Sigmoid colon (tissue), 7 donors: ENCODE data around the gene PAX5. TPM values are rescaled to one million over a fixed set of nuclear protein-coding genes. Genes with fewer than 3 reads are reported as not detected.
"Not testable (repeated sequence)": the region's sequence is repeated elsewhere in the genome, so short reads cannot be mapped to it uniquely, and the experiment has no call there.

Experiments used
- DNase-seq: peaks from one replicate; pipeline ENCODE4 v3.0.0-alpha.2; 2019
- H3K27ac ChIP-seq, 4 donors: fragments of 200-600 bp; sonication (generic); one replicate each; pipeline ENCODE4 v1.5.1; 2016 to 2019; ENCODE audit warnings: mild to moderate bottlenecking in 1 of 4
- H3K27me3 ChIP-seq, 3 donors: fragments of 200-600 bp; sonication (generic); one replicate each; pipeline ENCODE4 v1.5.1; 2019; ENCODE audit warnings: mild to moderate bottlenecking in 1 of 3
- H3K36me3 ChIP-seq, 4 donors: fragments of 200-600 bp; sonication (generic); one replicate each; pipeline ENCODE4 v1.5.1; 2016 to 2019
- H3K4me1 ChIP-seq, 4 donors: fragments of 200-600 bp; sonication (generic); one replicate each; pipeline ENCODE4 v1.5.1; 2017 to 2019
- H3K4me3 ChIP-seq, 4 donors: fragments of 200-600 bp; sonication (generic); one replicate each; pipeline ENCODE4 v1.5.1; 2017 to 2019; ENCODE audit warnings: mild to moderate bottlenecking in 2 of 4, moderate library complexity in 1 of 4
- H3K9me3 ChIP-seq, 4 donors: fragments of 200-600 bp in 3 of 4; sonication (generic) in 3 of 4; one replicate each; pipeline versions ENCODE4 v1.5.1 to v1.6.1; 2013 to 2019
- EP300 ChIP-seq, 4 donors: sonication (generic); formaldehyde crosslinking; IDR thresholded peaks; one replicate each; pipeline ENCODE4 v1.6.1; 2017; ENCODE audit warnings: antibody characterized with exemption in 4 of 4
- POLR2A ChIP-seq, 2 donors: fragments of 450-650 bp; IDR thresholded peaks; one replicate each; pipeline ENCODE4 v1.6.1; 2016; ENCODE audit warnings: antibody characterized with exemption in 2 of 2, mild to moderate bottlenecking in 2 of 2, moderate library complexity in 2 of 2
- POLR2AphosphoS5 ChIP-seq, 4 donors: sonication (generic); formaldehyde crosslinking; IDR thresholded peaks; one replicate each; pipeline ENCODE4 v1.6.1; 2017; ENCODE audit warnings: antibody characterized with exemption in 4 of 4
- WGBS, 2 donors: extraction: QIAGEN DNeasy Blood & Tissue Kit; methylation state at CpG; one replicate each; pipeline ENCODE4 v1.1.7; 2013; 5-methylcytosine and 5-hydroxymethylcytosine counted together
- intact Hi-C: fragments of 100-400 bp; cut with DNase I; formaldehyde crosslinking; loops from one replicate; pipeline ENCODE4 v1.15.1; 2023
- polyA plus RNA-seq, 3 donors: library from polyadenylated mRNA; stranded (reverse); fragments of 200-250 nt; gene quantifications; one replicate each; pipeline ENCODE4 v1.2.3, GENCODE V29; 2013
- total RNA-seq, 4 donors: library from RNA; depleted of rRNA; stranded (reverse); fragments of >200 nt; gene quantifications; one replicate each; pipeline ENCODE4 v1.1.0, GENCODE V29; 2016
- TF ChIP-seq, protein P1 (sequence below), 4 experiments: fragments of 450-650 bp in 3 of 4; fragments of 200-600 bp in 1 of 4; IDR thresholded peaks; one replicate each; pipeline ENCODE4 v1.5.1; 2016 to 2019; ENCODE audit warnings: antibody characterized with exemption in 4 of 4, mild to moderate bottlenecking in 3 of 4, moderate library complexity in 2 of 4
- donor health status: healthy with polysubstance abuse.
- donor health status: Bipolar disorder and iron deficiency.
- donor health status: healthy.

PAX5 gene
- total and polyA plus RNA-seq, 7 donors, result under 0.01 to 20.1 (median 0.23) TPM; not detected in 4

DNA sequence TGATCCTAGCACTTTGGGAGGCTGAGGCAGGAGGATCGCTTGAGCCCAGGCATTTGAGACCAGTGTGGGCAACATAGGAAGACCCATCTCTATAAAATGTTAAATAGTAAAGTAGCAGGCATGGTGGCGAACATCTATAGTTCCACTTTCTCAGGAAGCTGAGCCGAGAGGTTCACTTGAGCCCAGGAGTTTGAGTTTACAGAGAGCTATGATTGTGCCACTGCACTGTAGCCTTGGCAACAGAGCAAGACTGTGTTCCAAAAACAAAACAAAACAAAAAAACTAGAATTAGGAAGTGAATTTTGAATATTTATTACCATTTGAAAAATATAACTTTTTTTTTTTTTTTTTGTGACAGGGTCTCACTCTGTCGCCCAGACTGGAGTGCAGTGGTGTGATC is 26.8 kb upstream of the PAX5 start:
- no peak for DNase-seq
- no peak overlapping the region for H3K27ac ChIP-seq
- intact Hi-C loops, result no loop called here
- H3K4me3 ChIP-seq, result no peak overlapping the region
- 83 to 87% methylated on average over 4 of the region's 4 CpGs for WGBS, 2 donors
- H3K27me3 ChIP-seq, result peaks cover 0 to 30% (median 0%) of the 10 kb centered on the region in 3 donors
- no peaks in the 10 kb centered on the region for H3K36me3 ChIP-seq
- no peaks in the 10 kb centered on the region for H3K9me3 ChIP-seq
- TF ChIP-seq POLR2AphosphoS5 (IDR thresholded peaks at IDR 0.05) (no peak), EP300 (IDR thresholded peaks at IDR 0.05) (no peak), POLR2A (IDR thresholded peaks at IDR 0.05) (no peak)
- TF ChIP-seq, protein P1, sequence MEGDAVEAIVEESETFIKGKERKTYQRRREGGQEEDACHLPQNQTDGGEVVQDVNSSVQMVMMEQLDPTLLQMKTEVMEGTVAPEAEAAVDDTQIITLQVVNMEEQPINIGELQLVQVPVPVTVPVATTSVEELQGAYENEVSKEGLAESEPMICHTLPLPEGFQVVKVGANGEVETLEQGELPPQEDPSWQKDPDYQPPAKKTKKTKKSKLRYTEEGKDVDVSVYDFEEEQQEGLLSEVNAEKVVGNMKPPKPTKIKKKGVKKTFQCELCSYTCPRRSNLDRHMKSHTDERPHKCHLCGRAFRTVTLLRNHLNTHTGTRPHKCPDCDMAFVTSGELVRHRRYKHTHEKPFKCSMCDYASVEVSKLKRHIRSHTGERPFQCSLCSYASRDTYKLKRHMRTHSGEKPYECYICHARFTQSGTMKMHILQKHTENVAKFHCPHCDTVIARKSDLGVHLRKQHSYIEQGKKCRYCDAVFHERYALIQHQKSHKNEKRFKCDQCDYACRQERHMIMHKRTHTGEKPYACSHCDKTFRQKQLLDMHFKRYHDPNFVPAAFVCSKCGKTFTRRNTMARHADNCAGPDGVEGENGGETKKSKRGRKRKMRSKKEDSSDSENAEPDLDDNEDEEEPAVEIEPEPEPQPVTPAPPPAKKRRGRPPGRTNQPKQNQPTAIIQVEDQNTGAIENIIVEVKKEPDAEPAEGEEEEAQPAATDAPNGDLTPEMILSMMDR (IDR thresholded peaks at IDR 0.05), result no peak
- no peaks in the 10 kb centered on the region for H3K4me1 ChIP-seq

GRCh38 chr9:37056046-37056920 is 22.2 kb upstream of the PAX5 start:
- H3K9me3 ChIP-seq, result no peaks in the 10 kb centered on the region
- TF ChIP-seq POLR2AphosphoS5 (IDR thresholded peaks at IDR 0.05) (no peak), EP300 (IDR thresholded peaks at IDR 0.05) (no peak), POLR2A (IDR thresholded peaks at IDR 0.05) (no peak)
- TF ChIP-seq, protein P1 (IDR thresholded peaks at IDR 0.05), result no peak
- WGBS, 2 donors, result 89 to 95% methylated on average over 2 of the region's 2 CpGs
- DNase-seq, result no peak
- H3K27ac ChIP-seq, result no peak overlapping the region
- H3K4me1 ChIP-seq, result no peaks in the 10 kb centered on the region
- H3K4me3 ChIP-seq, result no peak overlapping the region
- no peaks in the 10 kb centered on the region for H3K36me3 ChIP-seq
- peaks cover 0 to 46% (median 17%) of the 10 kb centered on the region in 3 donors for H3K27me3 ChIP-seq
- intact Hi-C loops, result no loop called here

GRCh38 chr9:37054363-37054720 is 20.3 kb upstream of the PAX5 start:
- WGBS, 2 donors, result 40 to 44% methylated on average over 2 of the region's 2 CpGs
- DNase-seq, H3K4me1 ChIP-seq, H3K4me3 ChIP-seq, H3K36me3 ChIP-seq, intact Hi-C loops, H3K9me3 ChIP-seq, H3K27ac ChIP-seq: not testable (repeated sequence)
- peaks cover 0 to 45% (median 17%) of the 10 kb centered on the region in 3 donors for H3K27me3 ChIP-seq

- no peaks in the 10 kb centered on the region for H3K9me3 ChIP-seq
- no peak for DNase-seq
- intact Hi-C loops, result no loop called here
- H3K27ac ChIP-seq, result no peak overlapping the region
- no peak overlapping the region for H3K4me3 ChIP-seq
- WGBS, 2 donors, result 55 to 66% methylated on average over 5 of the region's 5 CpGs
- TF ChIP-seq, protein P1 (IDR thresholded peaks at IDR 0.05), result no peak
- no peak for TF ChIP-seq POLR2AphosphoS5 (IDR thresholded peaks at IDR 0.05)
- no peak for TF ChIP-seq EP300 (IDR thresholded peaks at IDR 0.05)
- no peak for TF ChIP-seq POLR2A (IDR thresholded peaks at IDR 0.05)
- no peaks in the 10 kb centered on the region for H3K36me3 ChIP-seq
- H3K27me3 ChIP-seq, result peaks cover 0 to 45% (median 17%) of the 10 kb centered on the region in 3 donors
- H3K4me1 ChIP-seq, result no peaks in the 10 kb centered on the region
Measured at GRCh38 chr9:37053684-37054362, 19.8 kb upstream of the PAX5 start.

DNA sequence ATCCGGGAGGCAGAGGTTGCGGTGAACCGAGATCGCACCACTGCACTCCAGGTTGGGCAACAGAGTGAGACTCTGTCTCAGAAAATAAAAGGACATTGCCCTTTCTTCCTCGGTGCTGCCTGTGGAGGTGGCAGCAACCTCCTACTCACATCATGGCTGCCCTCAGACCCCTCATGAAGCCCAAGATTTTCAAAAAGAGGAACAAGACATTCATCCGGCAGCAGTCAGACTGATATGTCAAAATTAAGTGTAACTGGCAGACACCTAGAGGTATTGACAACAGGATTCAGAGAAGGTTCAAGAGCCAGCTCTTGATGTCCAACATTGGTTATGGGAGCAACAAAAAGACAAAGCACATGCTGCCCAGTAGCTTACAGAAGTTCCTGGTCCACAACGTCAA is 12.6 kb upstream of the PAX5 start:
- H3K27ac ChIP-seq, result no peak overlapping the region
- no peak for DNase-seq
- no peak overlapping the region for H3K4me3 ChIP-seq
- H3K27me3 ChIP-seq, result peaks cover 5 to 62% (median 33%) of the 10 kb centered on the region in 3 donors
- WGBS, 2 donors, result 75 to 80% methylated on average over 7 of the region's 7 CpGs
- TF ChIP-seq, protein P1 (IDR thresholded peaks at IDR 0.05), result no peak
- TF ChIP-seq POLR2AphosphoS5 (IDR thresholded peaks at IDR 0.05) (no peak), POLR2A (IDR thresholded peaks at IDR 0.05) (no peak)
- no peaks in the 10 kb centered on the region for H3K9me3 ChIP-seq
- no peaks in the 10 kb centered on the region for H3K4me1 ChIP-seq
- intact Hi-C loops, result no loop called here
- H3K36me3 ChIP-seq, result no peaks in the 10 kb centered on the region
